ENCODE data around the gene SIVA1.
"Not testable (repeated sequence)": the region's sequence is repeated elsewhere in the genome, so short reads cannot be mapped to it uniquely, and the experiment has no call there.

The SIVA1 gene

GRCh38 chr14:104747876-104748275 is 5.1 kb upstream of the SIVA1 start:
- Histone ChIP-seq H3K9ac (ENCODE audit: insufficient read length, low read depth) (no peak overlapping the region), H3K36me3 (ENCODE audit: insufficient read depth, insufficient read length, low read length) (no peaks in the 10 kb centered on the region), H3K9me3 (ENCODE audit: insufficient read depth, low read length) (peaks cover 27% of the 10 kb centered on the region; the same call in 1 of the 2 replicates), H3K4me3 (ENCODE audit: insufficient read length, low read depth) (no peak overlapping the region), H3K27me3 (ENCODE audit: insufficient read depth, insufficient read length) (no peaks in the 10 kb centered on the region), H3K4me1 (ENCODE audit: insufficient read depth, insufficient read length) (peaks cover 13% of the 10 kb centered on the region)
- no peak for DNase-seq (ENCODE audit: low read depth, low spot score)
- TF ChIP-seq SUZ12 (IDR thresholded peaks at IDR 0.05; ENCODE audit: extremely low read depth, insufficient read depth, insufficient read length) (no peak), YY1 (IDR thresholded peaks at IDR 0.05; ENCODE audit: insufficient read depth, insufficient read length) (no peak), ZNF274 (IDR thresholded peaks at IDR 0.05; ENCODE audit: low read depth, low read length) (no peak)

- no peak for TF ChIP-seq ZNF274 (IDR thresholded peaks at IDR 0.05; ENCODE audit: low read depth, low read length)
- TF ChIP-seq YY1 (IDR thresholded peaks at IDR 0.05; ENCODE audit: insufficient read depth, insufficient read length), result no peak
- no peak for TF ChIP-seq SUZ12 (IDR thresholded peaks at IDR 0.05; ENCODE audit: extremely low read depth, insufficient read depth, insufficient read length)
- no peak for DNase-seq (ENCODE audit: low read depth, low spot score)
- Histone ChIP-seq H3K9me3 (ENCODE audit: insufficient read depth, low read length) (peaks cover 27% of the 10 kb centered on the region; the same call in 1 of the 2 replicates), H3K27me3 (ENCODE audit: insufficient read depth, insufficient read length) (no peaks in the 10 kb centered on the region), H3K36me3 (ENCODE audit: insufficient read depth, insufficient read length, low read length) (peaks cover 4% of the 10 kb centered on the region), H3K4me3 (ENCODE audit: insufficient read length, low read depth) (no peak overlapping the region), H3K4me1 (ENCODE audit: insufficient read depth, insufficient read length) (peaks cover 15% of the 10 kb centered on the region), H3K9ac (ENCODE audit: insufficient read length, low read depth) (peak overlapping the region; percentile 42)
These were observed 3.8 kb upstream of the SIVA1 start for GRCh38 chr14:104749111-104749649.

GRCh38 chr14:104750056-104750752 is 2.7 kb upstream of the SIVA1 start:
- H3K4me1 ChIP-seq (ENCODE audit: insufficient read depth, insufficient read length), result peaks cover 23% of the 10 kb centered on the region
- DNase-seq (ENCODE audit: low read depth, low spot score), result no peak
- no peak overlapping the region for H3K9ac ChIP-seq (ENCODE audit: insufficient read length, low read depth)
- peaks cover 27% of the 10 kb centered on the region; the same call in 1 of the 2 replicates for H3K9me3 ChIP-seq (ENCODE audit: insufficient read depth, low read length)
- H3K36me3 ChIP-seq (ENCODE audit: insufficient read depth, insufficient read length, low read length), result peaks cover 14% of the 10 kb centered on the region
- no peaks in the 10 kb centered on the region for H3K27me3 ChIP-seq (ENCODE audit: insufficient read depth, insufficient read length)
- no peak overlapping the region for H3K4me3 ChIP-seq (ENCODE audit: insufficient read length, low read depth)
- TF ChIP-seq YY1 (IDR thresholded peaks at IDR 0.05; ENCODE audit: insufficient read depth, insufficient read length), result no peak
- no peak for TF ChIP-seq ZNF274 (IDR thresholded peaks at IDR 0.05; ENCODE audit: low read depth, low read length)
- no peak for TF ChIP-seq SUZ12 (IDR thresholded peaks at IDR 0.05; ENCODE audit: extremely low read depth, insufficient read depth, insufficient read length)

DNA sequence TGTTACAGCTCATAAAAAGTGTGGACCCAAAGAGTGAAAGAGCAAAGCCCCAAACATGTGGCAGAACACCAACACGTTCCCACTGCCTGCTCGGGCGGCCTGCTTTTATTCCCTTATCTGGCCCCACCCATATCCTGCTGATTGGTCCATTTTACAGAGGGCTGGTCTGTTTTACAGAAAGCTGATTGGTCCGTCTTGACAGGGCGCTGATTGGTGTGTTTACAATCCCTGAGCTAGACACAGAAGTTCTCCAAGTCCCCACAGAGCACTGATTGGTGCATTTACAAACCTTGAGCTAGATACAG is 2.2 kb upstream of the SIVA1 start:
- H3K4me1 ChIP-seq (ENCODE audit: insufficient read depth, insufficient read length), result peaks cover 23% of the 10 kb centered on the region

DNA sequence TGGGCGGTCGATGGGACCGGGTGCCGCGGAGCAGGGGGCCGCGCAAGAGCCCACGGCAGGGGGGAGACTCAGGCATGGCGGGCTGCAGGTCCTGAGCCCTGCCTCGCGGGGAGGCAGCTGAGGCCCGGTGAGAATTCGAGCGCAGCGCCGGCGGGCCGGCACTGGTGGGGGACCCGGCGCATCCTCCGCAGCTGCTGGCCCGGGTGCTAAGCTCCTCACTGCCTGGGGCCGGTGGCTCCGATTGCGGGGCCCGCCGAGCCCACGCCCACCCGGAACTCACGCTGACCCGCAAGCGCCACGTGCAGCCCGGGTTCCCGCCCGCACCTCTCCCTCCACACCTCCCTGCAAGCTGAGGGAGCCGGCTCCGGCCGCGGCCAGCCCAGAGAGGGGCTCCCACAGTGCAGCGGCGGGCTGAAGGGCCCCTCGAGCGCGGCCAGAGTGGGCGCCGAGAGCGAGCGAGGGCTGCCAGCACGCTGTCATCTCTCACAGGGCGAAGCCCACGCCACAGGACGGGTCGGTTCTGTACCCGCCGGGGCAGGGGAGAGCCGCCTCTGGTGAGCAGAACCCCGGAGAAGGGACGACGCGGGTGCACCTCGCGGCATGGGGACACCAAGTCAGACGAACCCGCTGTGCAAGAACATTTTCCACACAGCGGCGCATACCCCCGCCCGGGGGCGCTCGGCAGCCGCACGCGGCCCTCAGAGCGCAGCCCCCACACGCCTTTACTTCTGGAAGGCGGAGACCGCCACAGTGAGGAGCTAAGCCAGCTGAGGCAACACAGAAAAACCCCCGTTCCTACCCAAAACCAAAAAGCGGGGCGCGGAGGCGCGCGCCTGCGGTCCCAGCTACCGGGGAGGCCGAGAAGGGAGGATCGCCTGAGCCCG is 1.2 kb upstream of the SIVA1 start:
- peaks cover 23% of the 10 kb centered on the region for H3K4me1 ChIP-seq (ENCODE audit: insufficient read depth, insufficient read length)
- no peak for TF ChIP-seq YY1 (IDR thresholded peaks at IDR 0.05; ENCODE audit: insufficient read depth, insufficient read length)
- TF ChIP-seq ZNF274 (IDR thresholded peaks at IDR 0.05; ENCODE audit: low read depth, low read length), result no peak
- TF ChIP-seq SUZ12 (IDR thresholded peaks at IDR 0.05; ENCODE audit: extremely low read depth, insufficient read depth, insufficient read length), result no peak
- H3K9ac ChIP-seq (ENCODE audit: insufficient read length, low read depth), result peak overlapping the region; percentile 52
- no peaks in the 10 kb centered on the region for H3K27me3 ChIP-seq (ENCODE audit: insufficient read depth, insufficient read length)
- DNase-seq (ENCODE audit: low read depth, low spot score), result no peak
- H3K36me3 ChIP-seq (ENCODE audit: insufficient read depth, insufficient read length, low read length), result peaks cover 30% of the 10 kb centered on the region
- H3K9me3 ChIP-seq (ENCODE audit: insufficient read depth, low read length), result peaks cover 27% of the 10 kb centered on the region; the same call in 1 of the 2 replicates
- H3K4me3 ChIP-seq (ENCODE audit: insufficient read length, low read depth), result peak overlapping the region; percentile 31

More for the DNA sequence above, 2.2 kb upstream of the SIVA1 start:
- DNase-seq (ENCODE audit: low read depth, low spot score); H3K27me3 ChIP-seq (ENCODE audit: insufficient read depth, insufficient read length); H3K9ac ChIP-seq (ENCODE audit: insufficient read length, low read depth); H3K4me3 ChIP-seq (ENCODE audit: insufficient read length, low read depth): not testable (repeated sequence)
- Histone ChIP-seq H3K9me3 (ENCODE audit: insufficient read depth, low read length) (peaks cover 27% of the 10 kb centered on the region; the same call in 1 of the 2 replicates), H3K36me3 (ENCODE audit: insufficient read depth, insufficient read length, low read length) (peaks cover 19% of the 10 kb centered on the region)

GRCh38 chr14:104752423-104752734 is 568 bp upstream of the SIVA1 start:
- no peak for DNase-seq (ENCODE audit: low read depth, low spot score)
- Histone ChIP-seq H3K4me1 (ENCODE audit: insufficient read depth, insufficient read length) (peaks cover 23% of the 10 kb centered on the region), H3K27me3 (ENCODE audit: insufficient read depth, insufficient read length) (no peaks in the 10 kb centered on the region), H3K36me3 (ENCODE audit: insufficient read depth, insufficient read length, low read length) (peaks cover 35% of the 10 kb centered on the region), H3K4me3 (ENCODE audit: insufficient read length, low read depth) (peak overlapping the region; percentile 31), H3K9ac (ENCODE audit: insufficient read length, low read depth) (peak overlapping the region; percentile 52), H3K9me3 (ENCODE audit: insufficient read depth, low read length) (peaks cover 27% of the 10 kb centered on the region; the same call in 1 of the 2 replicates)
- no peak for TF ChIP-seq YY1 (IDR thresholded peaks at IDR 0.05; ENCODE audit: insufficient read depth, insufficient read length)
- no peak for TF ChIP-seq ZNF274 (IDR thresholded peaks at IDR 0.05; ENCODE audit: low read depth, low read length)
- TF ChIP-seq SUZ12 (IDR thresholded peaks at IDR 0.05; ENCODE audit: extremely low read depth, insufficient read depth, insufficient read length), result no peak

Measured in NT2/D1 (cell line).